Measurements from ENCODE around the gene RELN.

RELN gene

GRCh38 chr7:103668279-103668941 lies 321.0 kb downstream of the RELN start:
- no peak for DNase-seq

GRCh38 chr7:103666326-103666725 lies 323.1 kb downstream of the RELN start:
- DNase-seq = no peak

GRCh38 chr7:103664577-103664976 lies 324.9 kb downstream of the RELN start:
- no peak for DNase-seq

- DNase-seq = peak in 1 of 2 donors; percentile 19
Measured at GRCh38 chr7:103660455-103661371, 328.7 kb downstream of the RELN start.

- no peak for DNase-seq
Measured at GRCh38 chr7:103658055-103659005, 331.1 kb downstream of the RELN start.

- no peak for DNase-seq
Measured at GRCh38 chr7:103657474-103657894, 332.0 kb downstream of the RELN start.

GRCh38 chr7:103656221-103656620 lies 333.2 kb downstream of the RELN start:
- DNase-seq = no peak

- DNase-seq = no peak
Measured at GRCh38 chr7:103651593-103652377, 337.7 kb downstream of the RELN start.

GRCh38 chr7:103649052-103649451 lies 340.4 kb downstream of the RELN start:
- no peak for DNase-seq

- DNase-seq = no peak
Measured at GRCh38 chr7:103648135-103648534, 341.3 kb downstream of the RELN start.

GRCh38 chr7:103644319-103644718 lies 345.1 kb downstream of the RELN start:
- DNase-seq = no peak

GRCh38 chr7:103640031-103640779 lies 349.3 kb downstream of the RELN start:
- no peak for DNase-seq

GRCh38 chr7:103637726-103638125 lies 351.7 kb downstream of the RELN start:
- DNase-seq = no peak

GRCh38 chr7:103637094-103637493 lies 352.4 kb downstream of the RELN start:
- no peak for DNase-seq

- DNase-seq = no peak
Measured at GRCh38 chr7:103636153-103636552, 353.3 kb downstream of the RELN start.

GRCh38 chr7:103632972-103633371 lies 356.5 kb downstream of the RELN start:
- no peak for DNase-seq

GRCh38 chr7:103632005-103632639 lies 357.3 kb downstream of the RELN start:
- no peak for DNase-seq

- DNase-seq = peak in 1 of 2 donors; percentile 1
Measured at GRCh38 chr7:103630318-103630717, 359.1 kb downstream of the RELN start.

GRCh38 chr7:103628742-103629141 lies 360.7 kb downstream of the RELN start:
- no peak for DNase-seq

- DNase-seq = no peak
Measured at GRCh38 chr7:103626776-103627175, 362.7 kb downstream of the RELN start.

GRCh38 chr7:103622274-103622673 lies 367.2 kb downstream of the RELN start:
- DNase-seq = no peak
